ENCODE results near the gene LENG1. TPM values are rescaled to one million over a fixed set of nuclear protein-coding genes. Genes with fewer than 3 reads are reported as not detected.
A peak's percentile ranks its signal among the peaks of the same experiment; 100 is the strongest.

LENG1 gene
- total and polyA plus RNA-seq, 9 of the 15 experiments (the other 6 are each of a cell fraction or from before 2014, with no cell fraction given) = 0.30 to 10.5 (median 4.7) TPM

GRCh38 chr19:54191011-54191810 lies 31.7 kb upstream of the LENG1 start, which contains the start of gene TSEN34 (continued):
- TF ChIP-seq EGR1 (conservative IDR thresholded peaks at IDR 0.05) (peak; percentile 57), RBBP5 (IDR thresholded peaks at IDR 0.05; ENCODE audit: borderline replicate concordance, insufficient read depth, low read length, poor library complexity, severe bottlenecking) (peak; percentile 71), KLF13 (tag; IDR thresholded peaks at IDR 0.05; ENCODE audit: borderline replicate concordance, low read depth) (no peak; the same call in none of the 2 replicates), BDP1 (IDR thresholded peaks at IDR 0.05; ENCODE audit: insufficient read depth, insufficient read length) (no peak), ZNF584 (CRISPR knock-in tag; IDR thresholded peaks at IDR 0.05; ENCODE audit: low read depth) (no peak), ZKSCAN3 (CRISPR knock-in tag; IDR thresholded peaks at IDR 0.05) (no peak), HNRNPL (IDR thresholded peaks at IDR 0.05; ENCODE audit: low read depth, low read length) (no peak), POLR2A (conservative IDR thresholded peaks at IDR 0.05) (peak; percentile 49), BRD9 (IDR thresholded peaks at IDR 0.05; ENCODE audit: low read depth, partially characterized antibody) (no peak), ZFX (CRISPR knock-in tag; IDR thresholded peaks at IDR 0.05) (peak; percentile 94), REST (IDR thresholded peaks at IDR 0.05; ENCODE audit: borderline replicate concordance) (peak; percentile 6; the same call in 1 of the 2 replicates), REST (CRISPR knock-in tag; IDR thresholded peaks at IDR 0.05; ENCODE audit: low read depth) (no peak), NR1H2 (CRISPR knock-in tag; IDR thresholded peaks at IDR 0.05) (0 out of 2 replicates have a peak, but pooled peaks have one; percentile 74), U2AF1 (optimal IDR thresholded peaks at IDR 0.05; ENCODE audit: low read depth, low read length) (peak; percentile 67), RBM22 (IDR thresholded peaks at IDR 0.05; ENCODE audit: low read depth, low read length, poor library complexity, severe bottlenecking) (peak; percentile 38), TBP (optimal IDR thresholded peaks at IDR 0.05; ENCODE audit: low read depth, low read length) (peak; percentile 42), SMC3 (conservative IDR thresholded peaks at IDR 0.05; ENCODE audit: insufficient read depth, low read depth, low read length) (no peak), CHD1 (IDR thresholded peaks at IDR 0.05; ENCODE audit: low read length) (no peak), ZNF695 (CRISPR knock-in tag; IDR thresholded peaks at IDR 0.05) (no peak), TGIF2 (CRISPR knock-in tag; IDR thresholded peaks at IDR 0.05) (peak; percentile 68; the same call in 1 of the 2 replicates), FOXK2 (conservative IDR thresholded peaks at IDR 0.05 in 1 of 2, IDR thresholded peaks at IDR 0.05 in 1 of 2; ENCODE audit: low read depth in 2 of 2) (peak in 1 of 2 experiments; percentile 82; a peak in 2 of 4 replicates)

All from K562 (cell line).